Mesendoderm (in vitro differentiated cells): ENCODE data around the gene RGS6.

Experiments used
- DNase-seq: peaks from one replicate; pipeline ENCODE4 v3.0.0; 2013
- H2AK5ac ChIP-seq: 2 replicates; pipeline ENCODE4 v1.6.1; 2013; ENCODE audit warnings: low read length, inconsistent platforms
- H2BK120ac ChIP-seq: 2 replicates; pipeline ENCODE4 v1.6.1; 2013; ENCODE audit warnings: low read depth, mild to moderate bottlenecking, low read length, moderate library complexity, mixed read lengths
- H2BK15ac ChIP-seq: replicated peaks from 2 replicates; pipeline ENCODE4 v1.6.1; 2013; ENCODE audit warnings: low read depth, mild to moderate bottlenecking, moderate library complexity
- H2BK5ac ChIP-seq: 2 replicates; pipeline ENCODE4 v1.6.1; 2013; ENCODE audit warnings: low read length, inconsistent platforms
- H3K18ac ChIP-seq: 2 replicates; pipeline ENCODE4 v1.6.1; 2013; ENCODE audit warnings: mild to moderate bottlenecking, low read length, mixed read lengths
- H3K23ac ChIP-seq: one replicate; pipeline ENCODE4 v1.6.1; 2013; ENCODE audit warnings: low read length
- H3K27ac ChIP-seq: 2 replicates; pipeline ENCODE4 v1.5.1; 2013; ENCODE audit warnings: low read depth, mild to moderate bottlenecking, inconsistent platforms, low read length, moderate library complexity
- H3K27me3 ChIP-seq: 2 replicates; pipeline ENCODE4 v1.6.1; 2013; ENCODE audit warnings: low read length, control low read depth, mild to moderate bottlenecking, inconsistent platforms; ENCODE audit not compliant: insufficient read depth, poor library complexity
- H3K36me3 ChIP-seq: 2 replicates; pipeline ENCODE4 v1.6.1; 2013; ENCODE audit warnings: low read length, inconsistent platforms; ENCODE audit not compliant: control insufficient read depth, insufficient read depth
- H3K4ac ChIP-seq: one replicate; pipeline ENCODE4 v1.6.1; 2013; ENCODE audit warnings: low read depth, mild to moderate bottlenecking, low read length, moderate library complexity
- H3K4me1 ChIP-seq: 2 replicates; pipeline ENCODE4 v1.6.1; 2013; ENCODE audit warnings: low read depth, low read length, inconsistent platforms; ENCODE audit not compliant: control insufficient read depth
- H3K4me2 ChIP-seq: 2 replicates; pipeline ENCODE4 v1.6.1; 2013; ENCODE audit warnings: low read length
- H3K4me3 ChIP-seq: 2 replicates; pipeline ENCODE4 v1.5.1; 2013; ENCODE audit warnings: mild to moderate bottlenecking, low read length
- H3K56ac ChIP-seq: one replicate; pipeline ENCODE4 v1.6.1; 2013; ENCODE audit warnings: low read length
- H3K79me1 ChIP-seq: 2 replicates; pipeline ENCODE4 v1.6.1; 2013; ENCODE audit warnings: low read length, inconsistent platforms
- H3K79me2 ChIP-seq: 2 replicates; pipeline ENCODE4 v1.6.1; 2013; ENCODE audit warnings: mild to moderate bottlenecking, low read length; ENCODE audit not compliant: control insufficient read depth, insufficient read depth
- H3K9ac ChIP-seq: 2 replicates; pipeline ENCODE4 v1.6.1; 2013; ENCODE audit warnings: low read length, inconsistent platforms
- H4K5ac ChIP-seq: one replicate; pipeline ENCODE4 v1.6.1; 2013; ENCODE audit warnings: low read length
- H4K8ac ChIP-seq: one replicate; pipeline ENCODE4 v1.6.1; 2013; ENCODE audit warnings: low read depth, mild to moderate bottlenecking, control low read depth, low read length, moderate library complexity
- WGBS: extraction: QIAGEN DNeasy Blood & Tissue Kit; methylation state at CpG from one replicate; pipeline ENCODE4 v1.1.7; 2013; ENCODE audit warnings: low lambda C conversion rate, missing lambda C conversion rate; ENCODE audit not compliant: insufficient coverage; ENCODE audit errors: extremely low coverage; 5-methylcytosine and 5-hydroxymethylcytosine counted together

Gene RGS6

GRCh38 chr14:72008666-72009065 is 76.4 kb downstream of the RGS6 start:
- H3K27me3 ChIP-seq: no peaks in the 10 kb centered on the region
- no peak overlapping the region for H3K9ac ChIP-seq
- no peak overlapping the region for H3K23ac ChIP-seq
- no peak overlapping the region for H4K8ac ChIP-seq
- DNase-seq: no peak
- no peaks in the 10 kb centered on the region for H3K79me2 ChIP-seq
- H2AK5ac ChIP-seq: no peak overlapping the region
- H3K4me2 ChIP-seq: no peak overlapping the region
- no peak overlapping the region for H2BK5ac ChIP-seq
- no peak overlapping the region for H3K4me3 ChIP-seq
- no peak overlapping the region for H2BK120ac ChIP-seq
- no peak overlapping the region for H4K5ac ChIP-seq
- no peaks in the 10 kb centered on the region for H3K36me3 ChIP-seq
- no peak overlapping the region for H3K27ac ChIP-seq
- H2BK15ac ChIP-seq: no peak overlapping the region
- no peaks in the 10 kb centered on the region for H3K79me1 ChIP-seq
- H3K18ac ChIP-seq: no peak overlapping the region
- H3K4me1 ChIP-seq: no peaks in the 10 kb centered on the region
- no peak overlapping the region for H3K4ac ChIP-seq
- H3K56ac ChIP-seq: no peak overlapping the region

GRCh38 chr14:72010474-72010873 is 78.2 kb downstream of the RGS6 start:
- no peak for DNase-seq
- Histone ChIP-seq H2BK120ac (no peak overlapping the region), H3K18ac (no peak overlapping the region), H2AK5ac (no peak overlapping the region), H4K8ac (no peak overlapping the region), H3K56ac (no peak overlapping the region), H2BK15ac (no peak overlapping the region), H3K4me2 (no peak overlapping the region), H3K27ac (no peak overlapping the region), H3K36me3 (no peaks in the 10 kb centered on the region), H3K9ac (no peak overlapping the region), H3K79me1 (no peaks in the 10 kb centered on the region), H3K4ac (no peak overlapping the region), H3K4me1 (no peaks in the 10 kb centered on the region), H4K5ac (no peak overlapping the region), H3K23ac (no peak overlapping the region), H3K27me3 (no peaks in the 10 kb centered on the region), H2BK5ac (no peak overlapping the region), H3K79me2 (no peaks in the 10 kb centered on the region), H3K4me3 (no peak overlapping the region)
- no CpG with 5 or more reads among the region's 3 CpGs for WGBS

- Histone ChIP-seq H3K79me2 (no peaks in the 10 kb centered on the region), H3K18ac (no peak overlapping the region), H3K36me3 (no peaks in the 10 kb centered on the region), H4K8ac (no peak overlapping the region), H3K4me1 (no peaks in the 10 kb centered on the region), H3K4me3 (no peak overlapping the region), H2BK120ac (no peak overlapping the region), H3K4me2 (no peak overlapping the region), H2BK5ac (no peak overlapping the region), H3K56ac (no peak overlapping the region), H3K23ac (no peak overlapping the region), H3K79me1 (no peaks in the 10 kb centered on the region), H3K9ac (no peak overlapping the region), H3K27me3 (no peaks in the 10 kb centered on the region), H2BK15ac (no peak overlapping the region), H3K4ac (no peak overlapping the region), H2AK5ac (no peak overlapping the region), H4K5ac (no peak overlapping the region), H3K27ac (no peak overlapping the region)
- no CpG with 5 or more reads among the region's 8 CpGs for WGBS
- DNase-seq: no peak
Measured at GRCh38 chr14:72013721-72014345, 81.6 kb downstream of the RGS6 start.

- Histone ChIP-seq H3K23ac (no peak overlapping the region), H3K36me3 (no peaks in the 10 kb centered on the region), H2BK15ac (no peak overlapping the region), H3K9ac (no peak overlapping the region), H3K27ac (no peak overlapping the region), H3K18ac (no peak overlapping the region), H2BK120ac (no peak overlapping the region), H3K4me2 (no peak overlapping the region), H3K4ac (no peak overlapping the region), H4K8ac (no peak overlapping the region), H4K5ac (no peak overlapping the region), H2BK5ac (no peak overlapping the region), H3K79me2 (no peaks in the 10 kb centered on the region), H2AK5ac (no peak overlapping the region), H3K4me3 (no peak overlapping the region), H3K56ac (no peak overlapping the region), H3K27me3 (no peaks in the 10 kb centered on the region), H3K79me1 (no peaks in the 10 kb centered on the region), H3K4me1 (no peaks in the 10 kb centered on the region)
- WGBS: no CpG with 5 or more reads among the region's 5 CpGs
- no peak for DNase-seq
Measured at GRCh38 chr14:72014486-72014885, 82.3 kb downstream of the RGS6 start.

GRCh38 chr14:72017290-72017689 is 85.1 kb downstream of the RGS6 start:
- H2AK5ac ChIP-seq: no peak overlapping the region
- H3K36me3 ChIP-seq: no peaks in the 10 kb centered on the region
- no peak overlapping the region for H3K27ac ChIP-seq

More at GRCh38 chr14:72017290-72017689, 85.1 kb downstream of the RGS6 start:
- no peak overlapping the region for H3K18ac ChIP-seq
- no peak for DNase-seq
- no peak overlapping the region for H3K4me2 ChIP-seq
- no peak overlapping the region for H3K9ac ChIP-seq
- no peak overlapping the region for H3K56ac ChIP-seq
- no peaks in the 10 kb centered on the region for H3K27me3 ChIP-seq
- no peak overlapping the region for H3K4ac ChIP-seq
- H3K23ac ChIP-seq: no peak overlapping the region
- no peaks in the 10 kb centered on the region for H3K4me1 ChIP-seq
- H3K4me3 ChIP-seq: no peak overlapping the region
- H4K5ac ChIP-seq: no peak overlapping the region
- no peaks in the 10 kb centered on the region for H3K79me1 ChIP-seq
- no peak overlapping the region for H2BK15ac ChIP-seq
- no peak overlapping the region for H2BK5ac ChIP-seq
- no peak overlapping the region for H4K8ac ChIP-seq
- no peak overlapping the region for H2BK120ac ChIP-seq
- H3K79me2 ChIP-seq: no peaks in the 10 kb centered on the region
